ENCODE measurements around the gene VIPAS39.

- TF ChIP-seq CTCF (IDR thresholded peaks at IDR 0.05) (no peak), POLR2A (IDR thresholded peaks at IDR 0.05) (no peak)
These were observed 11.7 kb upstream of the VIPAS39 start for GRCh38 chr14:77469067-77469505.

Measured in body of pancreas (tissue), 4 donors.